ENCODE data around the gene INTS14.

INTS14 gene

DNA sequence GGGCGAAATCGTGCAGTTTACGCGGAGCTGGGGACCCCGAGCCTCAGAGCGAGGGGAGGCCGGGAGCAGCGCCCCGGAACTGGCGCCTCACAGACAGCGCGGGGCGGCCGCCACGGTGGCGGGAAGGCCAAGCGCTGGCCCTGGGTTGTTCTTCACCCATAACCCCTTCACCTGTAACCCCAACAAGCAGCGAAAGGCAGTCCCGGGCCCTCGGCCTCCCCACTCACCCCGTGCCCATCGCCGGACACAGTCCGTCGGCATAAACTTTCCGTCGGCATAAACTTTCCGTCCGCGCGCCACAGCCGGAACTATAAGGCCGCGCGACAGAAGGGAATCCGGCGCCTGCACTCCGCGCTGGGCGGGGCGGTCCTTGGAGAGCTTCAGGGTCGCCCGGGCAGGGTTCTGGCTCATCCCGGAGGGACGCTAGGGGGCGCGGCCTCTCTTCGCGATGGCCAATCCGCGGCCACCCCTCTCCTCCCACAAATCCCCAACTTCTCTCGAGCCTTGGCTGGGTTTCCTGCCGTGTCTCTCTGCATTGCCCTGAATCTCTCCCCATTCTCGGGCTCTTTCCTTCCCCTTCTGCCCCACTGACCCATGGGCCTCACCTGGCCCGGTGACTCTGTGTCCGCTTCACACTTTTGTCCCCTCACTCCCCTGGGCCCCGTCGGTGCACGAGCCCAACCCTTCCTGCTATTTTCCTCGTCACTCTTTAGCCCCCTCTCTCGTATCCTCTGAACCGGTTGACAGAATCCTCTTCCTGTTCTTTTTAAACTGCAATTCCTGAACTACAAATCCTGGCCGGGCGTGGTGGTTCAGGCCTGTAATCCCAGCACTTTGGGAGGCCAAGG lies at the start of gene INTS14:
TSS of gene INTS14 (minus strand) at position 261 of the 848 bp plus-strand sequence. CDS start 3,751 bp downstream, outside the sequence.
- DNase-seq (ENCODE audit: low spot score) = peak; percentile 96

DNA sequence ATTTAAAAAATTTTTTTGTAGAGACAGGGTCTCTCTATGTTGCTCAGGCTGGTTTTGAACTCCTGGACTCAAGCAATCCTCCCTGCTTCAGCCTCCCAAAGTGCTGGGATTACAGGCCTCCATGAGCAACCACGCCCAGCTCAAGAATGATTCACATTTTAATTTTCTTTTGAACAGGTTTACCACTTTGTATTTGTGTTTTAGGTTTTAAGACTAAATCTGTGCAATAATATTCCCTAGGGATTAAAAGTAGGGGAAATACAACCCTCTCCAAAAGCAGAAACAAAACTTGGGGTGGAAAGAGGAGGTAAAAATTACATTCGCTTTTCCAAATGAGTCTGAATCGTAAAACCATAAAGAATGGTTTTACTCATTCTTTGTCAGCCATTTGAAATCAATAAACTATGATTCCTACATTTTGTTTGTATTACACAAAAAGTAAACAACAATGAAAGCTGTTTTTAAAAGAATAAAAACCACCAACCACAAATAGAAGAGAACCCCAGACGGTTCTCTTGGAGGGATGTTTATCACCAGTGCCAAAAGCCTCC lies 48.6 kb upstream of the INTS14 start:
- no peak for DNase-seq (ENCODE audit: low spot score)

GRCh38 chr15:65655457-65655856 lies 44.5 kb upstream of the INTS14 start:
- DNase-seq (ENCODE audit: low spot score) = no peak

- DNase-seq (ENCODE audit: low spot score) = no peak
Observed at GRCh38 chr15:65655026-65655425, 44.1 kb upstream of the INTS14 start.

DNA sequence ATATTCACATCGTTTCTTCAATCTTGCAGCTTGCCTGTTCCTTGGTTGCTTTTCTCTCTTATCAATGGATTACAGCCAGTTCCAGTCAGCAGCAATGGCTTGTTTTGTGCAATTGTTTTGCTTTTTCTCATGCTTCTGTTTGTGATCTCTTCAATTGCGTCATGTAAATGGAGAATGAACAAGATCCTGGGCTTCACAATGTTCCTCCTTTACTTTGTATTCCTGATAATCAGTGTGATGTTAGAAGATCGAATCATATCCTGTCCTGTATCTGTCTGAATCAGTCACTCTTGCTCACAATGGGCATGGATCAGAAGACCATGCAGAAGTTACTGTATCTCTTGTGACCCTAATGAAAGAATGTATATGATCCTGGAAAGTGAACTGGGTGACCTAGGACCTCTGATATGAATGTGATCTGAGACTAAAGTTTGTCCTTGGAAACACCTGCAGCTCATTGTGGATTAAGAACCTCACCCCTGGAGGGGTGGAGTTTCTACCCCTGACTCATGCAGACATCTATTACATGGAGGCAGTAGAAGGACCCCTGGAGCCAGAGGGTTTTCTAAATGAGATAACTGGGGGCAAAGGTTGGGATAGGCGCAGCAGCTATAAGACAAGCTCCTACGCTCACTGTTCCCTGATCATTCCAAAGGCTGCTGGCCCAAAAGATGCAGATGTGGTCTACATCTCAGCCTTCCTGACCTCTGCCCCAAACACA lies 43.0 kb upstream of the INTS14 start:
- no peak for DNase-seq (ENCODE audit: low spot score)

GRCh38 chr15:65653341-65653740 lies 42.4 kb upstream of the INTS14 start:
- DNase-seq (ENCODE audit: low spot score) = no peak

- DNase-seq (ENCODE audit: low spot score) = no peak
Observed at GRCh38 chr15:65651831-65652749, 41.2 kb upstream of the INTS14 start.

DNA sequence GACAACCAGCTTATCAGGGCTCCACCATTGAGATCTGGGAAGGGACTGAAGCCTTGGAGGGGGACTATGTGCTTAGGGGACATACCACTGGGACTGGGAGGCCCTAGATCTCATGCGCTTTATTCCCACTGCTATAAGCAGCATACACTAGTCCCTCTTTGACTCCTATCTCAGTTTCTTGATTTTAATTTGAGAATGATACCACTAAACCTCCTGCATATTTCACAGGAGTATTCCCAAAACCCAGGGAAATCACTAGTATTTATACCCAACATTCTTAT lies 40.1 kb upstream of the INTS14 start:
- no peak for DNase-seq (ENCODE audit: low spot score)

- no peak for DNase-seq (ENCODE audit: low spot score)
Observed at GRCh38 chr15:65650312-65651041, 39.5 kb upstream of the INTS14 start.

DNA sequence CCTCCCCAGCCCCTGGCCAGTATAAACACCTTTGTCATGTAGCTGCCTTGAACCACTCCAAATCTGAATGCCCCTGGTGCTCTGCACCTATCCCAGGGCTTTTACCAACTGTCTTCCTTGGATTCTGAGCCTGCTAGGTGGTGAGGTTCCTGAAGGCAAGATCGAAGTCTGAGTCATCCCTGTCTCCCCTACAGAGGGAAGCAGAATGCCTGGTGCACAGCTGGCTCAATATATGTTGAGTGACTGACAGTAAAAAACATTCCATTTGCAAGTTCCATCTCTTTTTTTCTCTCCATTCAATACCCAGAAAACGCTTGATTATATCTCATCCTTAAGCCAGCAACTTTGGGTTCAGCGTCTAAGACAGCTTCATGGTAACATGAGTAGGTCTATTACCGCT lies 35.6 kb upstream of the INTS14 start:
- no peak for DNase-seq (ENCODE audit: low spot score)

- no peak for DNase-seq (ENCODE audit: low spot score)
Observed at GRCh38 chr15:65645392-65645791, 34.5 kb upstream of the INTS14 start.

DNA sequence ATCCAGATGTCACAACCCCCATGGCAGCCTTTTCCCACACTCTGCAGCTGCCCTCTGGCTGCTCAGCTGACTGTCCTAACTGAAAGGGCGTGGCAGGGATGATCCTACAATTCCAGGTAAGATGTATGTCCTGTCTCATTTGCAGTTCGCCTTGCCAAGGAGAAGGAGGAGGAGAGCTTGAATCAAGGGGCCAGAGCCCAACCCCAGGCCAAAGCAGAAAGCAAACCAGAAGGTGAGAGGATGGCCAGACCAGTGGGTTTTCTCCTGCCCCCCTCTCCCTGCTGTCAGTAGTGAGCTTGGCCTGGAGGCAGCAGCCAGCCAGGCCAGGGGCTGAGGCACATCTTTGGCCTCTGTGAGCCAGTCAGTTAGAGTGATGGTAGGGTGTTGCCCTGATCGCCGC lies 33.4 kb upstream of the INTS14 start:
- DNase-seq (ENCODE audit: low spot score) = no peak

DNA sequence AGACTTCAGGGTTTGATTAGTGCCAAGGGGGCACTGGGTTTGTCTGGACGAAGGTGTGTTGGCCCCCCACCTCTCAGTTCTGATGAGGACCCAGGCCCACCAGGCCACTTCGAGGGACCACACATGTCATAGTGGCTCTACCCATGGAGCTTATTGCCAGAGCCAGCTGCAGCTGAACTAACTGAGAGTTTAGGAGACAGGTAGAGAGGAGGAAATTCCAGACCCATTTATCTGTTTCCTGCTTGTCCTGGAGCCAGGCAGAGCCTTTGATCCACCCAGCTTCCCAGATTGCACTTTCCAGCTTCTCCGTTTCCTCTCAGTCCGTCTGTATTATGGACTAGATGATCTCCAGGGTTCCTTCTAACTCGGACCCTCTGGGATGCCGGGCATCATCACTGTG lies 31.7 kb upstream of the INTS14 start:
- no peak for DNase-seq (ENCODE audit: low spot score)

DNA sequence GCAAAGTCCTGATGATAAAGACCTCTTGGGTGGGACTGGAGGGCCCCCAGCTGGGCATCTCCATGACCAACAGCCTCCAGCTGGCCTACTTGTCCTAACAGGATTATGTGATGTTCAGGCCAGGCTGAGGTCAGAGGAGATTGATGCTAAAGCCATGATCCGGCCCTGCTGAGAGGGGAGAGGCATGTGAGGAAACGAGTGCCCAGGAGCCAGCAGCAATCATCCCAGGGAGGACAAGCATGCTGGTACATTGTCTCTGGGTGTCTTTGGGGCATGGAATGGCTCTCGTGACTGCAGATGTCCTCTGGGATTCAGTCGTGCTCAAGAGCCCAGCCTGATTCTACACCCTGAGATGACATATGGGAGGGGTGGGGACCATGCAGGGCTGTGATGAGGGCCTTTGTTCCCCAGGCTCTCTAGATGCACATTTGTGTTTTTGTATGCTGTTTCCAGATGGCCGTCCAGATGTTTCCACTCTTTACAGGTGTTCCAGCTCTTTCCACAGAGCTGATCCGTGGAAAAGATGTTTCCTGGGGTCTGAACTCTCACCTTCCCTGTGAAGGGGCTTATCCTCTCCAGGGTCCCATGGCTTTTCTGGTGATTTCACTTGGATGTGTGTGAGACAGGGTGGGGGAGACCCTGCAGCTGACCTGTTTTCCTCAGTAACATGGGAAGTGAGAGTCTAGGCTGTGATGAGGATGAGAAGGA lies 31.0 kb upstream of the INTS14 start:
- no peak for DNase-seq (ENCODE audit: low spot score)

GRCh38 chr15:65639509-65639908 lies 28.6 kb upstream of the INTS14 start:
- no peak for DNase-seq (ENCODE audit: low spot score)

DNA sequence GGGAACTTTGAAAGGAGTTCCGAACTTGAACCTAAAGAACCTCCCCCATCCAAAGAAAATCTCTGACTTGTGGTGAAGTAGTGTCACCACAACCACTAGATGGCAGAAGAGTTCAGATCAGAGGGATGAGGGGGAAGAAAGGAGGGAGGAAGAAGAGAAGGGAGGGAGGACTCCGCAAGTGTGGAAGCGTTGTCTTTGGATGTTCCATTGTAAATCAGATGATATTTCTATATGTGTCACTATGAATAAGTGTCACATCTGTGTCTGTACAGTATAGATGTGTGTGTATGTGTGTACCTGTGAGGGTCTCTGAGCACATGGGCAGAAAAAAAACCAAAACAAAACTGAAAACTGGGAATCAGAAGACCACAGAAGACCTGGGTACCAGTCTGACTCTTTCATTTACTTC lies 27.8 kb upstream of the INTS14 start:
- peak; percentile 81 for DNase-seq (ENCODE audit: low spot score)

GRCh38 chr15:65638109-65638508 lies 27.2 kb upstream of the INTS14 start:
- DNase-seq (ENCODE audit: low spot score) = no peak

DNA sequence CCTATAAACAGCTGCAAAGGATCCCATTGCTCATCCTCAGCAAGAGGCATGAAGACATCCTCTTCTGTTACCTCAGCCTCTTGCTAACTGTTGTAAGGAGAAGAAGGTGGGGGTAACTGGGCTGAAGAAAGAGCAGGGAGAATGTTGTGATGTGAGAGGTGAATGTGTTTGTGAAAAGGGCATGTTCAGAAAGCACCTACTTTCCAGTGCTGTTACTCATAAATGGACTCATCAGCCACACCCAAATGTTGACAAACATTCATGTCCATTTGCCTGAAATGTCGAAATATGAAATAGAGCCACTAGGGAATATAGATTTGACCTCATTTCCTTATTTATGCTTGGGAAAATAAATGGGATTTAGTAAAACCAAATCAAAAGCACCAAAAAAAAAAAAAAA lies 23.4 kb upstream of the INTS14 start:
- DNase-seq (ENCODE audit: low spot score) = no peak

GRCh38 chr15:65633752-65634151 lies 22.8 kb upstream of the INTS14 start:
- no peak for DNase-seq (ENCODE audit: low spot score)

- DNase-seq (ENCODE audit: low spot score) = no peak
Observed at GRCh38 chr15:65632780-65633375, 21.9 kb upstream of the INTS14 start.

GRCh38 chr15:65631503-65631902 lies 20.6 kb upstream of the INTS14 start:
- peak; percentile 39 for DNase-seq (ENCODE audit: low spot score)

All from activated CD4-positive, alpha-beta T cell treated with anti-CD3 and anti-CD28 coated beads, Interleukin-2, Interleukin-4, amounts not matched to agents 100 ng/mL and 50 ng/mL, durations not matched to agents 16 hours and 8 hours (primary cell).